Hypothalamus (tissue), 51 donors: ENCODE data around the gene OR10G7.
"Not testable (repeated sequence)": the region's sequence is repeated elsewhere in the genome, so short reads cannot be mapped to it uniquely, and the experiment has no call there.

ENCODE experiments used
- DNase-seq, 51 donors: peaks; one replicate each; lab custom pipeline; 2025; lab: John Stamatoyannopoulos, UW

Gene OR10G7

GRCh38 chr11:124050748-124051147 lies 9.6 kb upstream of the OR10G7 start:
- no peak for DNase-seq

GRCh38 chr11:124043420-124043819 lies 2.3 kb upstream of the OR10G7 start:
- no peak for DNase-seq

GRCh38 chr11:124039557-124039956 lies 1.6 kb downstream of the OR10G7 start:
- no peak for DNase-seq

GRCh38 chr11:124036666-124037065 lies 4.5 kb downstream of the OR10G7 start:
- DNase-seq = no peak

GRCh38 chr11:124026498-124026897 lies 14.6 kb downstream of the OR10G7 start, which contains the start of gene OR10G8:
Gene OR10G8 (plus strand): TSS chr11:124026798. CDS start chr11:124029623, 2,825 bp downstream.
- DNase-seq = no peak

GRCh38 chr11:124015837-124016236 lies 25.3 kb downstream of the OR10G7 start:
- not testable (repeated sequence) for DNase-seq

GRCh38 chr11:124012697-124013096 lies 28.4 kb downstream of the OR10G7 start, which contains the start of gene OR10G4:
Gene OR10G4 (plus strand): TSS chr11:124012997. CDS start chr11:124015575, 2,578 bp downstream.
- no peak for DNase-seq

GRCh38 chr11:123995119-123995518 lies 46.0 kb downstream of the OR10G7 start, which contains the start of gene OR10G6:
Gene OR10G6 (minus strand): TSS chr11:123995161. CDS start chr11:123995161, 0 bp downstream.
- DNase-seq = no peak
